Activated CD4-positive, alpha-beta T cell treated with anti-CD3 and anti-CD28 coated beads for 24 hours (primary cell): ENCODE data around the gene USP54.

Experiments used
- DNase-seq, 2 donors: peaks; one replicate each; pipeline ENCODE4 v3.0.0-alpha.2; 2020; ENCODE audit warnings: low read depth in 2 of 2

Gene USP54

GRCh38 chr10:73519336-73519735 is 71.8 kb downstream of the USP54 start:
- no peak for DNase-seq

GRCh38 chr10:73517166-73517888 is 73.8 kb downstream of the USP54 start:
- no peak for DNase-seq

GRCh38 chr10:73512207-73512743 is 78.9 kb downstream of the USP54 start:
- no peak for DNase-seq

- no peak for DNase-seq
Measured at GRCh38 chr10:73509695-73510094, 81.4 kb downstream of the USP54 start.

GRCh38 chr10:73506491-73506890 is 84.7 kb downstream of the USP54 start:
- no peak for DNase-seq

- DNase-seq, result no peak
Measured at GRCh38 chr10:73506074-73506473, 85.1 kb downstream of the USP54 start.

GRCh38 chr10:73503037-73503436 is 88.1 kb downstream of the USP54 start:
- DNase-seq, result no peak

- DNase-seq, result no peak
Measured at GRCh38 chr10:73501651-73502050, 89.5 kb downstream of the USP54 start.

- no peak for DNase-seq
Measured at GRCh38 chr10:73497623-73498022, 93.5 kb downstream of the USP54 start.

GRCh38 chr10:73495884-73496674 is 95.1 kb downstream of the USP54 start, which contains the start of gene PPP3CB:
TSS of gene PPP3CB (minus strand) at chr10:73496024. CDS start at chr10:73495889, 135 bp downstream.
- DNase-seq, result peak; percentile 85 to 86

GRCh38 chr10:73495226-73495883 is 95.8 kb downstream of the USP54 start:
- DNase-seq, result peak; percentile 65 to 77

- DNase-seq, result no peak
Measured at GRCh38 chr10:73494877-73495225, 96.3 kb downstream of the USP54 start.

- DNase-seq, result no peak
Measured at GRCh38 chr10:73494213-73494612, 96.9 kb downstream of the USP54 start.

- no peak for DNase-seq
Measured at GRCh38 chr10:73493781-73494180, 97.4 kb downstream of the USP54 start.

- DNase-seq, result no peak
Measured at GRCh38 chr10:73486601-73487000, 104.5 kb downstream of the USP54 start.

- DNase-seq, result no peak
Measured at GRCh38 chr10:73485320-73485719, 105.8 kb downstream of the USP54 start.

GRCh38 chr10:73480158-73480557 is 111.0 kb downstream of the USP54 start:
- no peak for DNase-seq

- no peak for DNase-seq
Measured at GRCh38 chr10:73478636-73479035, 112.5 kb downstream of the USP54 start.

GRCh38 chr10:73471226-73471625 is 119.9 kb downstream of the USP54 start:
- DNase-seq, result no peak

GRCh38 chr10:73469579-73469978 is 121.6 kb downstream of the USP54 start:
- no peak for DNase-seq

GRCh38 chr10:73467206-73467605 is 123.9 kb downstream of the USP54 start:
- no peak for DNase-seq

- no peak for DNase-seq
Measured at GRCh38 chr10:73465978-73466726, 125.0 kb downstream of the USP54 start.
